Suprapubic skin (tissue), 4 donors: ENCODE results near the gene CBL. TPM values are rescaled to one million over a fixed set of nuclear protein-coding genes. Genes with fewer than 3 reads are reported as not detected.
A peak's percentile ranks its signal among the peaks of the same experiment; 100 is the strongest.

Experiments used
- DNase-seq, 2 donors: peaks; one replicate each; pipeline ENCODE4 v3.0.0-alpha.2; 2019; ENCODE audit warnings: low spot score in 2 of 2
- H3K27ac ChIP-seq: fragments of 200-600 bp; sonication (generic); one replicate; pipeline ENCODE4 v1.5.1; 2019
- H3K27me3 ChIP-seq: fragments of 200-600 bp; sonication (generic); one replicate; pipeline ENCODE4 v1.5.1; 2019
- H3K36me3 ChIP-seq: fragments of 200-600 bp; sonication (generic); one replicate; pipeline ENCODE4 v1.5.1; 2019
- H3K4me1 ChIP-seq: fragments of 200-600 bp; sonication (generic); one replicate; pipeline ENCODE4 v1.5.1; 2019
- H3K4me3 ChIP-seq: fragments of 200-600 bp; sonication (generic); one replicate; pipeline ENCODE4 v1.5.1; 2019; ENCODE audit warnings: mild to moderate bottlenecking
- H3K9me3 ChIP-seq: fragments of 200-600 bp; sonication (generic); one replicate; pipeline ENCODE4 v1.5.1; 2019
- EP300 ChIP-seq: sonication (generic); formaldehyde crosslinking; IDR thresholded peaks from one replicate; pipeline ENCODE4 v1.6.1; 2017; ENCODE audit warnings: antibody characterized with exemption
- POLR2A ChIP-seq, 2 donors: fragments of 450-650 bp; IDR thresholded peaks; one replicate each; pipeline ENCODE4 v1.6.1; 2017; ENCODE audit warnings: antibody characterized with exemption in 2 of 2, mild to moderate bottlenecking in 2 of 2, moderate library complexity in 2 of 2
- POLR2AphosphoS5 ChIP-seq, 3 donors: sonication (generic); formaldehyde crosslinking; IDR thresholded peaks; one replicate each; pipeline ENCODE4 v1.6.1; 2017; ENCODE audit warnings: antibody characterized with exemption in 3 of 3
- WGBS: methylation state at CpG from one replicate; pipeline ENCODE4 v1.1.5; 2018; 5-methylcytosine and 5-hydroxymethylcytosine counted together
- total RNA-seq, 4 donors: library from RNA; depleted of rRNA; stranded (reverse); fragments of >200 nt; gene quantifications; one replicate each; pipeline ENCODE4 v1.1.0, GENCODE V29; 2016
- TF ChIP-seq, protein P1 (sequence below), 2 donors: fragments of 200-600 bp in 1 of 2; fragments of 450-650 bp in 1 of 2; sonication (generic) in 1 of 2; IDR thresholded peaks; one replicate each; pipeline ENCODE4 v1.5.1; 2016 to 2019; ENCODE audit warnings: antibody characterized with exemption in 2 of 2, mild to moderate bottlenecking in 1 of 2, moderate library complexity in 1 of 2

The CBL gene
- total RNA-seq, 4 donors from 2014 or later, result 13.2 to 17.4 (median 17.2) TPM

DNA sequence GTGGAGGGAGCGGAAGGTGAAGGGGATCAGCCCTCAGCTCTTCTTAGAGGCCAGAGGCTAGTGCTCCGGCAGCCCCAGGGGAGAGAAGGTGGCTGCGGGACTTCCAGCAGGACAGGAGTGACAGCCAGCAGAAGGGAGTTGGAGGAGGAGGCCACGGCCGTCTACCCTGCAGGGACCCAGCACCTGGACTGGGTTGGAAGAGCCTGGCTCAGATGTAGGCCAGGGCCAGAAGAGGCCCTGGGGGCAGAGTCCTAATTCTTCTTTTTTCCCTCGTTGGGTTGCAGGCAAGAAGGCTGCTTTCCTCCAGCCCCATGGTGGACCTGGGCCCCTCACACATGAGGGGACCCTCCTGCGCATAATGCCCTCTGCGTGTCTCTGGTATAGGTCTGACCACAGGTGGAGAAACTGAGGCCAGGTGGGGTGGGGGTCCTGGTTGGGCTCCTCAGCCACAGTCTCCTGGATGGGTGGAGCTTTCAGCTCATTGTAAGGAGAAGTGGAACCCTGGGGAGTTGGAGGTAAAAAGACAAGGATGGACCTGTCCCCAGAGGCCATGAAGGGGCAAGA lies 113.1 kb downstream of the CBL start:
- H3K4me1 ChIP-seq, result peaks cover 69% of the 10 kb centered on the region
- peaks cover 37% of the 10 kb centered on the region for H3K27me3 ChIP-seq
- H3K36me3 ChIP-seq, result no peaks in the 10 kb centered on the region
- H3K4me3 ChIP-seq, result peak overlapping the region; percentile 13
- DNase-seq, result peak in 1 of 2 donors; percentile 58
- 87% methylated on average over 8 of the region's 8 CpGs for WGBS
- TF ChIP-seq, protein P1, sequence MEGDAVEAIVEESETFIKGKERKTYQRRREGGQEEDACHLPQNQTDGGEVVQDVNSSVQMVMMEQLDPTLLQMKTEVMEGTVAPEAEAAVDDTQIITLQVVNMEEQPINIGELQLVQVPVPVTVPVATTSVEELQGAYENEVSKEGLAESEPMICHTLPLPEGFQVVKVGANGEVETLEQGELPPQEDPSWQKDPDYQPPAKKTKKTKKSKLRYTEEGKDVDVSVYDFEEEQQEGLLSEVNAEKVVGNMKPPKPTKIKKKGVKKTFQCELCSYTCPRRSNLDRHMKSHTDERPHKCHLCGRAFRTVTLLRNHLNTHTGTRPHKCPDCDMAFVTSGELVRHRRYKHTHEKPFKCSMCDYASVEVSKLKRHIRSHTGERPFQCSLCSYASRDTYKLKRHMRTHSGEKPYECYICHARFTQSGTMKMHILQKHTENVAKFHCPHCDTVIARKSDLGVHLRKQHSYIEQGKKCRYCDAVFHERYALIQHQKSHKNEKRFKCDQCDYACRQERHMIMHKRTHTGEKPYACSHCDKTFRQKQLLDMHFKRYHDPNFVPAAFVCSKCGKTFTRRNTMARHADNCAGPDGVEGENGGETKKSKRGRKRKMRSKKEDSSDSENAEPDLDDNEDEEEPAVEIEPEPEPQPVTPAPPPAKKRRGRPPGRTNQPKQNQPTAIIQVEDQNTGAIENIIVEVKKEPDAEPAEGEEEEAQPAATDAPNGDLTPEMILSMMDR (IDR thresholded peaks at IDR 0.05), result no peak
- no peak for TF ChIP-seq POLR2AphosphoS5 (IDR thresholded peaks at IDR 0.05)
- no peak for TF ChIP-seq EP300
- TF ChIP-seq POLR2A (IDR thresholded peaks at IDR 0.05), result no peak
- H3K27ac ChIP-seq, result peak overlapping the region; percentile 82
- H3K9me3 ChIP-seq, result no peaks in the 10 kb centered on the region

DNA sequence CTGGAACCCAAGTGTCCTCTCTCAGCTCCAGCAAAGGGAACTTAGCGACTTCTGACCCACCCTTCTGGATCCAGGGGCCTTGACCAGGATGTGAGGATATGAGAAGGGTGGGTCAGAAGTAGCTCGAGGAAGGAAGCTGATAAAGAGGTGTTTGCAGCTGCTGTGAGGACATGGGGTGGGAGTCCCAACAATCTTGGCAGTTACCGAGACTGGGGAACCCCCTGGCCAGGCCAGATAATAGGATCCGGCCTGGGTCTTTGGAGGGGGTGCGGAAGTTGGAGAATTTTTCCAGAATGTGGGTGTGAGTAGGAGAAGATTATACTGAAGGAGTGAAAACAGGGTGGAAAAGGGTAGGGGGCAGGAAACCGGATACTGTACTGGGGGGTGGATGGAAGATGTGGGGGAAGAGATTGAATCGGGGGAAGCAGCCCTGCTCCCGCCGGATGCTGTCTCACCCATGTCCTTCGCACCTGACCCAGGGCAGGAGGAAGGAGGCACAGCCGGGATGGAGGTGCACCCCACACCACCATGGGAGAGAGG lies 113.6 kb downstream of the CBL start:
- peak in 1 of 2 donors; percentile 34 for DNase-seq

DNA sequence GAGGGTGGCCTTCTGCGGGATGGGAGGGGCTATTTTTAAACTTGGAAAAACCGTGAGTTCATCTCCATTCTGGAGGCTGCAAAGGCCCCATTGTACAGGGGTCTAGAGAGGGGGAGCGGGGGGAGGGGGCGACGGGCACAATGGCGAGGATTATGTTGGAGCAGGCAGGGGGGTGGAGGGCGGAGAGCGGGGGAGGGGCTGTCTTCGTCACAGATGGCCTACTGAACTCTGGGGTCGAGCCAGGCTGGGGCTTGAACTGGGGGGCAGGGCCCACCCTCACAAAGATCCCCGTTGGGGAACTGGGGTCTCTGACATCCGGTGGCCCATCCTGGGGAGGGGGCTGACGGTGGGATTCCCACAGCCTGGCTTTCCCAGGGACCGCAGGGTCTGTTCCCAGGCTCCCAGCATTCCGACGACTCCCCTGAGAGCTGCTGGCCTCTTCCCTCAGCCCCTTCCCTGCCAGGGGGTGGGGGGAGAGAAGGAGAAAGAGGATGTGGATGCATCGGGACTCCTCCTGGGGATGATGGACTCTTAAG lies 114.2 kb downstream of the CBL start:
- H3K27me3 ChIP-seq, result peaks cover 28% of the 10 kb centered on the region
- no peaks in the 10 kb centered on the region for H3K9me3 ChIP-seq
- no peaks in the 10 kb centered on the region for H3K36me3 ChIP-seq
- peaks cover 63% of the 10 kb centered on the region for H3K4me1 ChIP-seq
- TF ChIP-seq POLR2A (IDR thresholded peaks at IDR 0.05) (no peak), POLR2AphosphoS5 (IDR thresholded peaks at IDR 0.05) (no peak), EP300 (no peak)
- TF ChIP-seq, protein P1 (IDR thresholded peaks at IDR 0.05), result no peak
- peak; percentile 64 to 73 for DNase-seq
- H3K4me3 ChIP-seq, result peak overlapping the region; percentile 58
- WGBS, result 39% methylated on average over 17 of the region's 17 CpGs
- peak overlapping the region; percentile 82 for H3K27ac ChIP-seq

More for the DNA sequence above, 113.6 kb downstream of the CBL start:
- H3K36me3 ChIP-seq, result no peaks in the 10 kb centered on the region
- H3K9me3 ChIP-seq, result no peaks in the 10 kb centered on the region
- H3K4me3 ChIP-seq, result peak overlapping the region; percentile 13
- H3K27ac ChIP-seq, result peak overlapping the region; percentile 82
- WGBS, result 61% methylated on average over 11 of the region's 11 CpGs
- H3K4me1 ChIP-seq, result peaks cover 68% of the 10 kb centered on the region
- H3K27me3 ChIP-seq, result peaks cover 34% of the 10 kb centered on the region
- TF ChIP-seq, protein P1 (IDR thresholded peaks at IDR 0.05), result no peak
- TF ChIP-seq POLR2A (IDR thresholded peaks at IDR 0.05) (no peak), EP300 (no peak), POLR2AphosphoS5 (IDR thresholded peaks at IDR 0.05) (no peak)

DNA sequence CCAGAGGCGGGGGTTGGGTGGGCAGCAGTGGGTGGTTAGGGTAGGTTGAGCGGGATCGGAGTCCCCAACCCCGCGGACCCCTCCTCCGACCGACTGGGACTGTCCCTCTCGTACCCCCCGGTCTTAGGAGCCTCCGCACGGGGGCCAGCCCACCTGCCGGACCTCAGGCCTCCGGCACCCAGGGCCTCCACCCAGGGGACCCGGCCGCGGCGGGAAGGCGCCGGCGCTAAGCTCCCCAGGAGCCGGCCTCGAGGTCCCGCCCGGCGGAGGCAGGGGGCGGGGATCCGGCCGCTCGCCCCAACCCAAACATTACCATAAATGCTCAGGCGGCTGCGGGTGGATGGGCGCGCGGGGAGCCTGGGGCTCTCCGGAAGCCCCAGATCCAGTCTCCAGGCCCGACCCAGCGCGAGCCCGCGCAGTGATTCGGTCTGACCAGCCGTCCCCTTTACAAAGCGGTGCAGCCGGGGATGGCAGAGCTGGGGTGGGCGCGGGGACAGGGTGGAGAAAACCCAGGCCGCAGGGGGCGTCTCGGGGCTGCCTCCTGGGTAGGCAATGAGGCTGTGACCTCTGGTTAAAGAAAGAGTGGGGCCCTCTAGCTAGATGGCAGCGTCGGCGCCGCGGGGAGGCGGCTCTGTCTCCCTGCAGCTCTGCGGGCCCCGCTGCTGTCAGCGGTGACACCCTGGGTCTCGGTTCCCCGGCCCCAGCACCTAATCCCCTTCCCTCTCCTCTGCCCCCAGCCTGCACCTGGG lies 114.8 kb downstream of the CBL start:
- no peaks in the 10 kb centered on the region for H3K36me3 ChIP-seq
- peak overlapping the region; percentile 58 for H3K4me3 ChIP-seq
- TF ChIP-seq POLR2AphosphoS5 (IDR thresholded peaks at IDR 0.05) (no peak), EP300 (no peak), POLR2A (IDR thresholded peaks at IDR 0.05) (no peak)
- TF ChIP-seq, protein P1 (IDR thresholded peaks at IDR 0.05), result no peak
- H3K4me1 ChIP-seq, result peaks cover 56% of the 10 kb centered on the region
- WGBS, result 0% methylated on average over 4 of the region's 60 CpGs
- peak overlapping the region; percentile 82 for H3K27ac ChIP-seq
- peak; percentile 75 to 81 for DNase-seq
- no peaks in the 10 kb centered on the region for H3K9me3 ChIP-seq
- peaks cover 22% of the 10 kb centered on the region for H3K27me3 ChIP-seq

DNA sequence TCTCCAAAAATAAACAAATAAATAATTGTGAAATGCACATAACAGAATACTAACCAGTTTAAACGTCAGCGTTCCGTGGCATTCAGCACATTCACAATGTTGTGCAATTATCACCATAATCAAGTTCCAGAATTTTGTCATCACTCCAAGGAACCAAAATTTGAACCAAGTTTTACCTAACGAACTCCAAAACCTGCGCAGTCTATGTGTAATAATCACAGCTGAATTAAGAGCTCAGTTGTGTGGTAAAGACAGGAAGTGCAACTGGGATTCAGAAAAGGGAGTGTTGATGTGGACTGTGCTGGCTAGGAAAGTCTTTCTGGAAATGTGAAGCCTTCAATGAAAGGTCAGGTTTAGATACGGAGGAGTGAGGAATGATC lies 116.2 kb downstream of the CBL start:
- H3K9me3 ChIP-seq, result no peaks in the 10 kb centered on the region
- no peaks in the 10 kb centered on the region for H3K36me3 ChIP-seq
- WGBS, result 53% methylated on average over 6 of the region's 6 CpGs
- H3K27me3 ChIP-seq, result peaks cover 10% of the 10 kb centered on the region
- DNase-seq, result peak in 1 of 2 donors; percentile 16
- TF ChIP-seq POLR2A (IDR thresholded peaks at IDR 0.05), result no peak
- TF ChIP-seq EP300, result no peak
- TF ChIP-seq POLR2AphosphoS5 (IDR thresholded peaks at IDR 0.05), result no peak
- TF ChIP-seq, protein P1 (IDR thresholded peaks at IDR 0.05), result no peak
- no peak overlapping the region for H3K27ac ChIP-seq
- H3K4me1 ChIP-seq, result peaks cover 44% of the 10 kb centered on the region
- no peak overlapping the region for H3K4me3 ChIP-seq
